DMS114 treated with DMSO at 0.1 percent for 48 hours (cell line): Measurements from ENCODE around the gene ELN.
"Not testable (repeated sequence)": the region's sequence is repeated elsewhere in the genome, so short reads cannot be mapped to it uniquely, and the experiment has no call there.

Experiments
- DNase-seq: peaks from one replicate; lab custom pipeline; 2025; ENCODE audit not compliant: unreplicated experiment; lab: John Stamatoyannopoulos, UW

The ELN gene

DNA sequence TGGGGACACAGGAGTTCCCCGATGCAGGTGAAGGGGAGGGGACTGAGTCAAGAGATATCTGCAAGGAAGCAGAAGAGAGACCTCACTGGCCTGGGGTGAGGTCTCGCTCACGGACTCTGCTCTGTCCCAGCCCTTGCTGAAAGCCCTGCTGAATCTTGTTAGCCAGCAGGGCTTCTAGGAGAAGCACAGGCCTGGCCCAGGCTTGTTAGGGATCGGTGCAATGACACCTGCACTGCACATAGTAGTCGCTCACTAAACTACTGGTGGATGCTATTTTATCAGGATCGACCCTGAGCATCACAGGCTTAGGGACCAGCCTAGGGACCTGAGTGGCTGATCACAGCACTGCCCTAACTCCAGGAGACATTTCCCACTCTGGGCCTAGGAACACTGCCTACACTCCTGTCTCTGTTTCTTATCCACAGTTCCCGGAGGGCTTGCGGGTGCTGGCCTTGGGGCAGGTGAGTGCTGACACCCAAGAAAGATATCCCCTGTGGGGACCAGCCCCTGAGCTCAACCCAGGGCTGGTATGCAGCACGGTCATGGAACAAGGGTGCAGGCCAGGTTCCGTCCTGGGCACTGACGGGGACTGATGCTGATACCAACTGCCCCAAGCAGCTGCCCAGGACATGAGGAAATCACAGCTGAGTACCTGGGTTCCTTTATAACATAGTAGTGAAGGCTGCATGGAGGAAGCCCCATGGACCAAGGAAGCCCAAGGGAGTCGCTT lies 13.0 kb downstream of the ELN start:
- no peak for DNase-seq

DNA sequence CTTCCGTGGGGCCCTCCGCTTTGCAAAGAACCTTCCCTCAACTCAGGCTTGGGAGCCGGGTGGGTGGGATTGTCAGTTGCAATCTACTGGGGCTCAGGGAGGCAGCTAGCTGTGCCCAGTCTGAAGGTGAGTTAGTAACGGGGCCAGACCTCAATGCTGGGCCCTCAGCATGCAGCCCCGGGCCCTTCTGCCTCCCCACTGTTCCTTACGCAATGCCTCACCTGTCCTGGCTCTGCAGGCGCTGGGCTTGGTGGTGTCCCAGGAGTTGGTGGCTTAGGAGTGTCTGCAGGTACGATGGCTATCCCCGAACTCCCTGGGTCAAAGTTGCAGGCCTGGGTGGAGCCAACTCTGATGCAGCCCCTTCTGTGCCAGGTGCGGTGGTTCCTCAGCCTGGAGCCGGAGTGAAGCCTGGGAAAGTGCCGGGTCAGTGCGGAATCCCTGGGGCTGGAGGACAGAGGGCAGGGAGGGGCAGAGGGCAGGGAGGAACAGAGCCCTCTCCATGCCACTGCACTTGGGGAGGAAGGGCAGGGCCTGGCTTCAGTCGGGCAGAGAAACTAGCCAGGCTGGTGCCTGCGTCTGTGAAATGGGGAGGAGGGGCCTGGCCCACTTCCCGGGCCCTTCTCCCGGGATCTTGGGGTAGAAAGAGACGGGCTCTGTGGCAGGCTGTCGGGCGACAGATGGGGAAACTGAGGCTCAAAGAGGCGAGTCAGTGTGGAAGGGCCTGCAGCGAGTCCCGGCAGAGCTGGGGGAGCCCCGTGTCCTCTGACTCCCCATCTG lies 15.0 kb downstream of the ELN start:
- DNase-seq = no peak

DNA sequence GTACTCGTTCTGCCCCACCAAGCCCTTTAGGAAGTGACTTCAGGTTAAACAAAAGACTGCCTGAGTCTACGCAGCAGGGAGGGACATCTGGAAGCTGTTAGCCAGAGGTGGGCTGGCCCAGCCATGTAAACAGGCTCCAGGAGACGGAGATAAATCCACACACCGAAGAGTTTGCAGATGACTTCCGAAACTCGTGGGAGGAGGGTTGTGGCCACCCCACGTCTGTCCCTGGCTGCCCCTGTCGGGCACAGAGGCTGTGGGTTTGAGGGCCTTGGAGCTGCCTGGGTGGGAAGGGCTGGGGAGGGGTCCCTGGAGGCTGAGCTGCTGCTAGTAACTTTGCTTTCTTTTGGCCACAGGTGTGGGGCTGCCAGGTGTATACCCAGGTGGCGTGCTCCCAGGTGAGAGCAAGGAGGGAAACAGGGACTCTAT lies 15.6 kb downstream of the ELN start:
- no peak for DNase-seq

DNA sequence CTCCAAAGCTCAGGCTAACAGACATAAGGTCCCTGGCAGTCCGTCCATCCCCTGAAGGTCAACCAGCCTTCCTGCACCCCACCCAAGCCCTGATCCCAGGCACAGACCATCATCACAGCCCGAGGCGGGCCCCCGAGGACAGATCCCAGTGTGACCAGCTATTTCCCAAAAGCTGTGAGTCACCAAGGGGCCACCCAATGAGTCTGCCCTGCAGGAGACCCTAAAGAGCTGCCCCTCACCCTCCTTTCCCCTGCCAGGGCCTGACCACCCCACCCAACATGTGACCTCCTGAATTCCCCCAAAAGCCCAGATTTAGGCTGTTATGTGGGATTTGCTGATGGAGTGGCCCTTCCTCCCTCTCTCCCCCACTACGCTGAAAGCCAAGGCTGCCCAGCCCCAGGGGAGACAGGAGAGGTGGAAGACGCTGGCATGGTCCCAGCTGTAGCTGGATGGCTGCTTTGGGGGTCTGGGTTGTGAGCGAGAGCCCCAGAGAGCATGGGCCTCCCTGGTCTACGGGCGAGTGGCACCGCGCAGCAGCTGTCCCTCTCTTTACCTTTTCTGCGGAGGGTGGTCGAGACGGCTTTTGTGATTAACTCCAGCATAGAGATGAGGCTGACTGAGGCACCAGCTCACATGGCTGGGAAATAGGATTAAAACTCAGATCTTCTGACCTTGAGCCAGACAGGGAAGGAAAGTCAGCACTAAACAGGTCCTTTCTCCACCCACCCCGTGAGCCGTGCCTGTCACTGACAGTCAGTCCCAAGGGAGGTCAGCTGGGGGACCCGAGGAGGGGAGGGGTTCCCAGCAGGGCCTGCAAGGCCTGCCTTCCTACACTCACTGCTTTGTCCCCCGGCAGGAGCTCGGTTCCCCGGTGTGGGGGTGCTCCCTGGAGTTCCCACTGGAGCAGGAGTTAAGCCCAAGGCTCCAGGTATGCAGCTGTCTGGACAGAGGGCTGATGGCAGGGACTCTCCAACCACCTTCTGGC lies 16.7 kb downstream of the ELN start:
- no peak for DNase-seq

DNA sequence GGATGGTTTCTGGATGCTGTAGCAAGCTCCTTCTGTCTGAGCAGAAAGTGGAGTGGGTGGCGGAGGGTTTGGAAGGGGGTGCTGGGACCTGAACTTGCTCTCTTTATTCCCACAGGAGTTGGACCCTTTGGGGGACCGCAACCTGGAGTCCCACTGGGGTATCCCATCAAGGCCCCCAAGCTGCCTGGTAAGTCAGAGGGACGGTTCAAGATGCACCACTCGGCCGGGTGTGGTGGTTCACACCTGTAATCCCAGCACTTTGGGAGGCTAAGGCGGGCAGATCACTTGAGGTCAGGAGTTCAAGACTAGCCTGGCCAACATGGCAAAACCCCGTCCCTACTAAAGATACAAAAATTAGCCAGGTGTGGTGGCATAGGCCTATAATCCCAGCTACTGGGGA lies 18.6 kb downstream of the ELN start:
- not testable (repeated sequence) for DNase-seq

DNA sequence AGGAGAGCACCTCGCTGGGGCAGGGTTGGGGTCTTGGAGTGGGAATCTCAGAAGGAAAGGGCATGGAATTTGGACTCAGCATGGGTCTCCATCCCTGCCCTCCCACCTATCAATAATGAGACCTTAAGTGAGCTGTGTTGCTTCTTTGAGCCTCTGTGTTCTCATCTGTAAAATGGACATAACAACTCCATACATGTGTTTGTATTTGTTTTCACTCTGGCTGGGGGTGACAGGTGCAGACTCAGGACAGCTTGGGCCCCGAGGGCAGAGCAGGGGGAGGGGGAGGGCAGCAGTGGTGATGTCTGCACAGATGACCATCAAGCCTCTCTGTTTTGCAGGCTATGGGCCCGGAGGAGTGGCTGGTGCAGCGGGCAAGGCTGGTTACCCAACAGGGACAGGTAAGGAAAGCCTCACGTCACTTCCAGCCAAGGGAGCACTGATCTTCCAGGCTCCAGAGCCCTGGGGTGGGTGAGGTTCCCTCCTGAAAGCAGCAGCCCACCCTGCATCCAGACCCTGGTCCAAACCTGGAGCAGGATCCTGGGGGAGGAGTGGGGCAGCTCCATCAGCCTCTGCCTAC lies 19.9 kb downstream of the ELN start:
- no peak for DNase-seq

DNA sequence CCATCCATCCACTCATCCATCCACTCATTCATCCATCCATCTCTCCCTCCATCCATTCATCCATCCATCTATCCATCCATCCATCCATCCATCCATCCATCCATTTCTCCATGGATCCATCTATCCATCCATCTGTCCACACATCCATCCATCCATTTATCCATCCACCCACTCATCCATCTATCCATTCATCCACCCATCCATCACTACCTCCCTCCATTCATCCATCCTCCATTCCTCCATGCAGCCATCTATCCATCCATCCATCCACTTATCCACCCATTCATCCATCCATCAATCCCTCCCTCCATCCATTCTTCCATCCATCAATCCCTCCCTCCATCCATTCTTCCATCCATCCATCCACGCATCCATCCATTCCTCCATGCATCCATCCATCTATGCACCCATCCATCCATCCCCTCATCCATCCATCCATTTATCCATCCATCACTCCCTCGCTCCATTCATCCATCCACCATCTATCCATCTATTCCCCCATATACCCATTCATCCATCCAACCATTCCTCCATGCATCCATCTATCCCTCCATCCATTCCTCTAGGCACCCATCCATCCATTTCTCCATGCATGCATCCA lies 21.1 kb downstream of the ELN start:
- no peak for DNase-seq

DNA sequence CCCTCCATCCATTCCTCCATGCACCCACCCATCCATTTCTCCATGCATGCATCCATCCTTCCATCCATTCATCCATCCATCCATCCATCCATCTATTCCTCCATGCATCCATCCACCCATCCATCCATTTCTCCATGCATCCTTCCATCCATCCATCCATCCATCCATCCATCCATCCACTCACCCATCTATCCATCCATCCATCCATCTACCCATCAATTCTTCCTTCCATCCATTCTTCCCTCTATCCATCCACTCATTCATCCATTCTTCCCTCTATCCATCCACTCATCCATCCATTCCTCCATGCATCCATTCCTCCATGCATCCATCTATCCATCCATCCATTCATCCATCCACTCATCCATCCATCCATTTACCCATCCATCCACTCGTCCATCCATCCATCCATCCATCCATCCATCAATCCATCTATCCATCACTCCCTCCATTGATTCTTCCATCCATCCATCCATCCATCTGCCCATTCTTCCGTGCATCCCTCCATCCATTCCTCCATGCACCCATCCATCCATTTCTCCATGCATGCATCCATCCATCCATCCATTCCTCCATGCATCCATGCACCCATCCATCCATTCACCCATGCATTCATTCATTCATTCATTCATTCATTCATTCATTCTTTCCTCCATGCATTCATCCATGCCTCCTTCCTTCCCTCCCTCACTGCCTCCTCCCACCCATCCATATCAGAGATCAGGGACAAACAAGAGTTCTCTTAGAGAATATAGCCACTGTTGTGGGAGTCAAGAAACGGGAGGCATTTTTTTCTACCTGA lies 22.2 kb downstream of the ELN start:
- no peak for DNase-seq

DNA sequence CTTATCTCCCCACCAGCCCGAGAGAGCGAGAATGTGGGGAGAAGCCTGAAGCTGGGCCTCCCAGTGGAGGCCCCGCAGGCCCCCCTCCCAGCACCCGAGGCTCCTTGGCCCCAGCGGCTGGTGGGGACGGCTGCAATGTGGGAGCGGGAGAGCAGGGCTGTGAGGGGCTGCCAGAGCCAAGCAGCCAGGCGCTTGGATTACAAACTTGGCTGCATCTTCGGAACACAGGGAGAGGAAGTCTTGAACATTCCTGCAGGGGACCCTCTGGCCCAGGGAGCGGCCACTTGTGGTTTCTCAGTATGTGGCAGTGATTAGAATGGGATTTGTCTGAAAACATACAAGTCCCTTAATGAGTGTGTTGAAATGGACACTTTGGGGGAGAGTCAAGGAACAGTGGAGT lies 23.2 kb downstream of the ELN start:
- DNase-seq = no peak

DNA sequence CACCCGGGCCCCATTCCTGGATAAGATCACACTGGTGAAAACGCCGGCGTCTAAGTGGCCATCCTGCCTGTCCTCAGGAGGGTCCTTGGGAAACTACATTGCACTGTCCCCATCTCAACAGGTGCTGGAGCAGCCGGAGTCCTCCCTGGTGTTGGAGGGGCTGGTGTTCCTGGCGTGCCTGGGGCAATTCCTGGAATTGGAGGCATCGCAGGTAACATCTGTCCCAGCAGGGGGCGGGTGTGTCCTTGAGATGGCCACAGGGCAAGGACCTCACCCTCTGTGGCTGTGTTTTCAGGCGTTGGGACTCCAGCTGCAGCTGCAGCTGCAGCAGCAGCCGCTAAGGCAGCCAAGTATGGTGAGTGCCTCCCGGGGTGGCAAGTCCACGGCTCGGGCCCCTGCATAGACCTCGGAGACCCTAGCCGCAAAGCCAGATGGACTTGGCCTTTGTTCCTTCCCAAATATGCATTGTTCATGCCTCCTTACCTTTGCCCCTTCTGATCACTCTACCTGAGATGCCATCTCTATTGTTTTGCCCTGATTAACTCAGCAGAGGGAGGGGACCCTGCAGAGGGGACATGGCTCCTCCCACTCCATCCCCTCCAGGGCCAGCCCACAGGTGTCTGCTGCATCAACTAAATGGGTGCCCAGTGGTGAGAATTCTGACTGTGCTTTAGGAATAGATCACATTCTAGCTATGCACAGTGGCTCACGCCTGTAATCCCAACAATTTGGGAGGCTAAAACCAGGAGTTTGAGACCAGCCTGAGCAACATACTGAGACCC lies 23.8 kb downstream of the ELN start:
- no peak for DNase-seq

DNA sequence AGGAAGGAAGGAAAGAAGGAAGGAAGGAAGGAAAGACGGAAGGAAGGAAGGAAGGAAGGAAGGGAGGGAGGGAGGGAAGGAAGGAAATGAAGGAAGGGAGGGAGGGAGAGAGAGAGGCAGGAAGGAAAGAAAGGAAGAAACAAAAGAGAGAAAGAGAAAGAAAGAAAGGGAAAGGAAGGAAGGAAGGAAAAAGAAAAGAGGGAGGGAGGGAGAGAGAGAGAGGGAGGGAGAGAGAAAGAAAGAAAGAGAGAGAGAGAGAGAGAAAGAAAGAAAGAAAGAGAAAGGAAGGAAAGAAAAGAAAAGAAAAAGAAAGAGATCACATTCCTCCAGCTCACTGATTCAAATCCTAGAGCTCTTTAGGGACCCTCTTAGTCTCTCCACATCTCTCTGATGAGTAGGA lies 24.7 kb downstream of the ELN start:
- DNase-seq = no peak

DNA sequence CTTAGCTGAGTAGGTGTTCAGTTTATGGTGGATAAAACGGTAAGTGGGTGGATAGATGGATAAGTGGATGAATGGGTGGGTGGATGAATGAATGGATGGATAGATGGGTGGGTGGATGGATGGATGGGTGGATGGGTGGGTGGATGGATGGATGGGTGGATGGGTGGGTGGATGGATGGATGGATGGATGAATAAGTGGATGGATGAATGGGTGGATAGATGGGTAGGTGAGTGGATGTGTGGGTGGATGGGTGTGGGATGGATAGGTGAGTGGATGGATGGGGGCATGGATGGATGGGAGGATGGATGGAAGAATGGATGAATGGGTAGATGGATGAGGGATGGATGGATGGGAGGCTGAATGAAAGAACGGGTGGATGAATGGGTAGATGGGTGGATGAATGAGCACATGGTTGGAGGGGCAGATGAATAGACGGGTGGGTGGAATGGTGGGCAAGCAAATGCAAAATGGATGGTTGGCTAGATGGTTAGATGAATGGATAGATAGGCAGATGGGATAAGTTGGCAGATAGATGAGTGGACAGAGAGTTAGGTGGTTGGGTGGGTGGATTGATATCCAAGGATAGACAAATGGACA lies 25.7 kb downstream of the ELN start:
- DNase-seq = no peak

DNA sequence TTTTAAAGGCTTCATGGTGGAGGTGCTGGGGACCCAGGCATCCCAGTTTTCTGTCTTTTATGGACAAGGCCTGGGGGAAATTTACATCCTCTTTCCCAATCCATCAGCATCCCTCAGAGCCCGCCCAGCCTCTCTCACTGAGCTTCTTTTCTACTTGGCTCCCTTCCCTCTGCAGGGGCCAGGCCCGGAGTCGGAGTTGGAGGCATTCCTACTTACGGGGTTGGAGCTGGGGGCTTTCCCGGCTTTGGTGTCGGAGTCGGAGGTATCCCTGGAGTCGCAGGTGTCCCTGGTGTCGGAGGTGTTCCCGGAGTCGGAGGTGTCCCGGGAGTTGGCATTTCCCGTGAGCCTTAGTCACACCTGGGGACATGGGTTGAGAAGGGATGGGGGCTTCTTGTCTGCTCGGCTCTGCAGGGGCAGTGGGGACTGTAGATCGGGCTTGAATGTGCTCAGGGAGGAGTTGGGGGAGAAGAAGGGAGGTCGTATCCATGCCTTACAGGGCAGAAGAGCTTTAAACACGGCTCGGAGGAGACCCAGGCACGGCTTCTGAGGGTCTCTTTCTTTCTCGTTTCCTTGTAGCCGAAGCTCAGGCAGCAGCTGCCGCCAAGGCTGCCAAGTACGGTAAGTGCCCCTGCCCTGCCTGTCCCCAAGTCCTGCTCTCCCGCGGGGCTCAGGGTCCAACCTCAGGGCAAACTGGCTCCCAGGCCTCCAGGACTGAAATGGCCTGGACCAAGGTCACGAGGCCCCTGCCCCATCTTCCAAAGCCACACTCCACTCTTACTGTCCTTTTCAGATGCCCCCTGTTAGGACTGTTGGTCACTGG lies 28.3 kb downstream of the ELN start:
- DNase-seq = no peak

DNA sequence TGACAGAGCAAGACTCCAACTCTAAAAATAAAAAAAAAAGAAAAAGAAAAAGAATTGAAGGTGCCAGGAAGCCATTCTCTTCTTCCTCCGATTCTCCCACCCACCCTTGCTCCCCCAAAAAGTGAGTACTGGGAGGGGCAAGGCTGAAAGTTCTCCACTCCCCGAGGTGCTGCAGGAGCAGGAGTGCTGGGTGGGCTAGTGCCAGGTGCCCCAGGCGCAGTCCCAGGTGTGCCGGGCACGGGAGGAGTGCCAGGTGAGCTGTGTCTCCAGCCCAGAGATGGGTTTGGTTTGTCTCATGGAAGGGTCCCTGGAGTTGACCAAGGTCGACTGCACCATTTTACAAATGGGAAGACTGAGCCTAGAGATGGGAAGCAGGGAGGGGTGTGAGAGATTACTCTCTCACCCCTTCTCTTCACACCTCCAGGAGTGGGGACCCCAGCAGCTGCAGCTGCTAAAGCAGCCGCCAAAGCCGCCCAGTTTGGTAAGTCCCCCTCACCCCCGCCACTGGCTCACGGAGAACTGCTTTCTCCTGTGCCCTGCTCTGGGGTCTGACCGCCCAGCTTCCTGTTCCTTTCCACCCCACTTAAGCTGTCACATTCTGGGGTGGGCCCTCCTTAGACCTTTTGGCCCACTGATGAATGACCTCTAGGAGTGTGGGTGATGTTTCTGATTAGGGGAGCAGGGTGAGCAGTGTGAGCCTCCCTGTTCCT lies 29.4 kb downstream of the ELN start:
- DNase-seq = no peak

DNA sequence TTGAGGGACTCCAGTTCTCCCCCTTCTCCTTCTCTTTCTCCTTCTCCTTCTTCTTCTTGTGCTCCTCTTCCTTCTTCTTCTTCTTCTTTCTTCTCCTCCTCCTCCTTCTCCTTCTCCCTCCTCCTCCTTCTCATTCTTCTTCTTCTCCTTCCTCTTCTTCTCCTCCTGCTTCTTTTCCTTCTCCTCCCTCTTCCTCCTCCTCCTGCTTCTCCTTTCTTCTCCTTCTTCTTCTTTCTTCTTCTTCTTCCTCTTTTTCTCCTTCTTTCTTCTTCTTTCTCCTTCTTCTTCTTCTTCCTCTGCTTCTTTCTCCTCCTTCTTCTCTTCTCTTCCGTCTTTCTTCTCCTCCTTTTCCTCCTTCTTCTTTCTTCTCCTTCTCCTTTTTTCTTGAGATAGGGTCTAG lies 30.0 kb downstream of the ELN start:
- DNase-seq = no peak

DNA sequence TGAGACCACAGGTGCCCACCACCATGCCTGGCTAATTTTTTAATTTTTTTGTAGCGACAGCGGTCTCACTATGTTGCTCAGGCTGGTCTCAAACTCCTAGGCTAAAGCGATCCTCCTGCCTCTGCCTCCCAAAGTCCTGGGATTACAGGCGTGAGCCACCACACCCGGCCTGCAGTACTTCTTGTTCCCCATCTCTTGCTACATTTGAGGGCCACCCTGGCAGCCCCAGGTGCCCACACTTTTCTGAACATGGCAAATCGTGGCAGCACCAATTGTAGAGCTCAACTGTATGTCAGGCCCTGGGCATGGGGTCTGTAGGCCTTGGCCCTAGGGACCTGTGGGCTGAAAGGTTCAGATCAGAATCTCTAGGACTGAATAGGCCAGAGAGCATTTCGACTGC lies 30.5 kb downstream of the ELN start:
- no peak for DNase-seq

DNA sequence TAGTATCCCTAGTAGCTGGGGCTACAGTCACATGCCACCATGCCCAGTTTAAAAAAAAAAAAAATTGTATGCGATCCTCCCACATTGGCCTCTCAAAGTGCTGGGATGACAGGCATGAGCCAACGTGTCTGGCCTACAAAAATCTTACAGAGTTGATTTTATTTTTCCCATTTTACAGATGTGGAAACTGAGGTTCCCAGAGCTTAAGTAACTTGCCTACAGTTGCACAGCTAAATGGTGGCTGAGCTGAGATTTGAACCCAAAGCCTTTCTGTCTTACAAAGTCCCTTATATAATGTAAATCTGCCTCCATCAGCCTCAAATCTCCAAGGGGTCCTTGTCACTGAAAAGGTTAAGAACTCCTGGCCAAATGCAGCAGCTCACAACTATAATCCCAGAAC lies 31.1 kb downstream of the ELN start:
- no peak for DNase-seq
